HUES6 (cell line): ENCODE measurements around the gene PKIG.

Source experiments
- H3K27ac ChIP-seq: 2 replicates; pipeline ENCODE4 v1.7.0; 2013; ENCODE audit warnings: low read depth, mild to moderate bottlenecking, low read length, inconsistent platforms
- H3K27me3 ChIP-seq: 2 replicates; pipeline ENCODE4 v1.6.1; 2013; ENCODE audit warnings: low read length; ENCODE audit not compliant: control insufficient read depth, insufficient read depth
- H3K36me3 ChIP-seq: 2 replicates; pipeline ENCODE4 v1.6.1; 2013; ENCODE audit warnings: low read length; ENCODE audit not compliant: control insufficient read depth, insufficient read depth
- H3K4me1 ChIP-seq: 2 replicates; pipeline ENCODE4 v1.6.1; 2013; ENCODE audit warnings: low read length; ENCODE audit not compliant: control insufficient read depth, insufficient read depth
- H3K4me3 ChIP-seq: 2 replicates; pipeline ENCODE4 v1.5.1; 2013; ENCODE audit warnings: low read depth, low read length
- H3K9ac ChIP-seq: one replicate; pipeline ENCODE4 v1.6.1; 2013; ENCODE audit warnings: mild to moderate bottlenecking, low read length
- H3K9me3 ChIP-seq: 2 replicates; pipeline ENCODE4 v1.6.1; 2013; ENCODE audit warnings: low read depth, low read length; ENCODE audit not compliant: control insufficient read depth, insufficient read depth

Gene PKIG

GRCh38 chr20:44662261-44662660 lies 79.9 kb downstream of the PKIG start:
- H3K27ac ChIP-seq: no peak overlapping the region
- H3K9ac ChIP-seq: no peak overlapping the region
- H3K4me1 ChIP-seq: no peaks in the 10 kb centered on the region
- H3K9me3 ChIP-seq: peaks cover 7% of the 10 kb centered on the region; the same call in 1 of the 2 replicates
- no peaks in the 10 kb centered on the region; the same call in 1 of the 2 replicates for H3K27me3 ChIP-seq
- H3K36me3 ChIP-seq: no peaks in the 10 kb centered on the region
- H3K4me3 ChIP-seq: no peak overlapping the region

- Histone ChIP-seq H3K36me3 (no peaks in the 10 kb centered on the region), H3K27me3 (no peaks in the 10 kb centered on the region; the same call in 1 of the 2 replicates), H3K9ac (no peak overlapping the region), H3K4me3 (no peak overlapping the region), H3K9me3 (peaks cover 7% of the 10 kb centered on the region; the same call in 1 of the 2 replicates), H3K27ac (no peak overlapping the region), H3K4me1 (no peaks in the 10 kb centered on the region)
Observed at GRCh38 chr20:44664131-44664530, 81.8 kb downstream of the PKIG start.

- Histone ChIP-seq H3K27me3 (no peaks in the 10 kb centered on the region; the same call in 1 of the 2 replicates), H3K9ac (no peak overlapping the region), H3K9me3 (no peaks in the 10 kb centered on the region), H3K27ac (no peak overlapping the region), H3K4me1 (no peaks in the 10 kb centered on the region), H3K36me3 (no peaks in the 10 kb centered on the region), H3K4me3 (no peak overlapping the region)
Observed at GRCh38 chr20:44666066-44666465, 83.7 kb downstream of the PKIG start.
